Cortex of kidney (tissue), 1 donor: ENCODE data around the gene MYO6.

Experiments used
- DNase-seq: peaks from one replicate; lab custom pipeline; 2025; lab: John Stamatoyannopoulos, UW

Gene MYO6

GRCh38 chr6:75827163-75827562, 78.1 kb downstream of the MYO6 start:
- no peak for DNase-seq

DNA sequence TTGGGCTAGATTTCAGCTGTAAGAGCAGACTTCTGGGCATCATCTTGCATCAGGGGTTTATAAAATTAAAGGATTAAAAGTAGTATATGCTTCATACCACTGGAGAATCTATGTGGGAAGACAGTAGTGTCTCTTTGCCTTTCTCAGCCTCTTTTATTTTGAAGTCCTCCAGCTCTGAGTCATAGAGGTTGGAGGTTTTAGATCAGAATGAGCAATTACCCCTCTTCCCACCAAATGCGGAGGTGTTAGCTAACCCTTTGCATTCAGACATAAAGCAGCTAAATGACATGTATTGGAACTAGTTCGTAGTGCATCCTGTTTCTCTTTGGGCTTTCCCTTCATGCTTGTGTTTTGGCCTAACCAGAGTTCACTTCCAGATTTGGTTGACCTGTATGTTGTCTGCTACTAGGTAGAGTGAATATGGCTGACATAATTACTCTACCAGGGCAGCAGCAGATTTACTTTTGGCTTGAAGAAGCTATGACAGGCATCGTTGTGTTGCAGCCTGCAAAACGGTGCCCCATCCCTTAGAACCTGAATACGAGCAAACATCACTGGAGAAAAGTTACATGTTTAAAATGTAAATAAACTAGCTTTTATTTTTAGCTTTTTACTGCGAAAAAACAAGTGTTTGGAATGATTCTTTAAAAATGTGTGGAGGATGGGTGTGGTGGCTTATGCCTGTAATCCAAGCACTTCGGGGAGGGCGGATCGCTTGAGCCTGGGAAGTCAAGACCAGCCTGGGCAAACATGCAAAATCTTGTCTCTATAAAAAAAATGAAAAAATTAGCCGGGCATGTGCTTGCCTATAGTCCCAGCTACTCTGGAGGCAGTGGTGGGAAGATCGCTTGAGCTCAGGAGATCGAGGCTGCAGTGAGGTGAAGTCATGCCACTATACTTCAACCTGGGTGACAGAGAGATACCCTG, 82.2 kb downstream of the MYO6 start:
- DNase-seq, result no peak

GRCh38 chr6:75834447-75834846, 85.4 kb downstream of the MYO6 start:
- DNase-seq, result no peak

GRCh38 chr6:75842191-75842590, 93.2 kb downstream of the MYO6 start:
- no peak for DNase-seq

DNA sequence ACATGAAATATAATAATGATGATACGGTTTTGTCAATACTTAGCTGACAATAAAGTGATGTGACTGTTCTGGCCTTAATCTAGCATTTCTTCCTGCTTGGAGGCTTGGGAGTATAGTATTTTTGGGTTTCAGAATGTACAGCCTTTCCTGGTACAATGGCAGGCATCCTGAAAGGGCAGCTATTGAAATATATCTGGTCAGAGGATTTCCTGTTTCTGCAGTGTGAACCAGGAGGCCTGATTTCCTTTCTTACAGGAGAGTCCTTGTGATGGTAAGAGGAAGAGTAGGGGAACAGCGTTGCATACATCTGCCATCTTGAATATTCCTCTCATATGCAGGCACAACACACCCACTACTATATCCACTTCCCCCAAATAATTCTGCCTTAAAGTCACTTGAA, 93.7 kb downstream of the MYO6 start:
- no peak for DNase-seq

DNA sequence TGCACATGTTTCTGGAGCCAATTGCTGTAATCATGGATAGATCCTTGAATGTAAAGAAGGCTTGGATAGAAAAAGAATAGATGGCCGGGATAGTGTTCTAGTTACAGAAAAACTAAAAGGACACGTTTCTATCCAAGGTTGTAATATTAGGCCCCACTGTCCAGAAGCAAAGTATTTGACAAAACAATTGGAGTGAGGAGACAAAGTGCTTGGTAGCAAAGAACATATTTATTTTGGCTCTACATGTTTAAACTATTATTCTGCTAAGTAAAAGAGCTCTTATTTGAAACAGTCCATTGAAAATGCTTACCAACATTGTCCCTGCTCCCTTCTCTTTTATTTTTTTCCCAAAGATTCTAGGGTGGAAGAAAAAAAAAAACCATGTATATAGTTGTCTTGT, 94.4 kb downstream of the MYO6 start:
- no peak for DNase-seq

GRCh38 chr6:75848274-75848673, 99.2 kb downstream of the MYO6 start:
- DNase-seq, result no peak

- DNase-seq, result no peak
Observed at GRCh38 chr6:75849329-75850025, 100.4 kb downstream of the MYO6 start.

- DNase-seq, result no peak
Observed at GRCh38 chr6:75850026-75850833, 101.2 kb downstream of the MYO6 start.

- no peak for DNase-seq
Observed at GRCh38 chr6:75852721-75853120, 103.7 kb downstream of the MYO6 start.

DNA sequence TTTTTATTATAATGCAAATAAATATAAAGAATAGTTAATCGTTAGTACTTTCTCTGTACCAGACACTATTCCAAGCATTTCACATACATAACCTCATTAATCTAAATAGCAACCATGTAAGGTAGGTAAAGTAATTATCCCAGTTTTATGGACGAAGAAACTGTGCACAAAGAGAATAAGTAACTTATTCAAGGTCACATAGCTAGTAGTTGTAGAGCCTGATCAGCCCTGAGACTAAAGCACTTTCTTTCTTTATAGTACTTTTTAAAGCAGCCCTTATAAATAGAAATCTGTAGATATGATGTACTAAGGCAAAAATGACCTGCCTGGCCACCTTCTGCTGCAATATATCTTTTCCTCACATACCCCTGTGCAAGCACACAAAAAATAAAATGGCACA, 104.8 kb downstream of the MYO6 start:
- DNase-seq, result no peak

GRCh38 chr6:75855052-75855451, 106.0 kb downstream of the MYO6 start:
- DNase-seq, result no peak

- DNase-seq, result no peak
Observed at GRCh38 chr6:75856902-75857301, 107.9 kb downstream of the MYO6 start.

GRCh38 chr6:75863001-75863400, 114.0 kb downstream of the MYO6 start:
- no peak for DNase-seq

- no peak for DNase-seq
Observed at GRCh38 chr6:75863784-75864183, 114.7 kb downstream of the MYO6 start.

DNA sequence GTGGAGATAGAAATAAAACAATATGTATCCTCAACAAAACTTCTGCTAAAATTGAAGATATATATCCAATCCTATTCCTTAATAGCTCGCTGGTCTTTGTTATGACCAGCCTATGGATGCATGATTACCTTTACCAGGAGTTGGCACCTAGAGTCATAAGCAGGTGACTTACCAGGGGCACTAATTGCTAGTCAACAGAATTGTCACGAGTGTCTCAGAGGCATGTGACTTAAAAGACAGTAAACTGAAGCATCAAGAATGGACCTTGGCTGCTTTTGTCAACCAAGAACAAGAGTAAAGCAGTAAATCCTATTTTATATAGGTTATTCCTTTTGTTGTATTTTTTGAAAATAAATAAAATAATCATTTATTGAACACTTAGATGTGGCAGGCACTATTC, 115.4 kb downstream of the MYO6 start:
- DNase-seq, result no peak

DNA sequence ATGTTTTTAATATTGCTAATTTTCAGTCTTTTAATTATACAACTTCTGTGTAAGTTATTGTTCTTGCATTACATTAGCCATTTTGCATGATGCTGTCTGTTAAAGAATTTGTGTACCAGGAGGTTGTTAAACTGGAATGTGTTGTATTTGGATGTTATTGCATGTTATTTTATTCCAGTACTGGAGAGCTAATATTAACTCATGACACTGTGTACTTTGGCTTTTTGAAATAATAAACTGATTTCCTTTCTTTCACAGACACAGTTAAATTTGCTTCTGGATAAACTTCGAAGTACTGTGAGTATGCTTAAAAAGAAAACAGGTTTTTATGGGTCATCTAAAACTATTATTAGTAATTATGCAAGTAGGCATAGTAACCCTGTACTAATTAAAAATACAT, 121.3 kb downstream of the MYO6 start:
- no peak for DNase-seq

- no peak for DNase-seq
Observed at GRCh38 chr6:75874224-75874623, 125.2 kb downstream of the MYO6 start.

DNA sequence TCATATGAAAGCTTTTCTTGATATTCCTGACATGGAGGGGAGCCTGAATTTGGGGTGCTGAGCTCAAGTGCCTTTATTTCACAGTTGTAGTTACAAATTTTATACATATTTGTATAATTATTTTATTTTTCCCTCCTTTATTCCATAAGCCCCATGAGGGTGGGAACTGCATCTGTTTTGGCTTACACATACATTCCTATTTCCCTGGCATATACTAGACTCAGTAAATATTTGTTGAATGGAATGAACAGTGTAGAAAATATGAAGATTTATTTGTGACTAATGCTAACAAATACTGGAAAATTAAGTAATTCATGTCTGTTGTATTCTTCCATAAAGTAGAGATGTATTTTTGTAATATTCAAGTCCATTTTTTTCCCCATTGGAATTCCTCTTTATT, 127.1 kb downstream of the MYO6 start:
- DNase-seq, result no peak

DNA sequence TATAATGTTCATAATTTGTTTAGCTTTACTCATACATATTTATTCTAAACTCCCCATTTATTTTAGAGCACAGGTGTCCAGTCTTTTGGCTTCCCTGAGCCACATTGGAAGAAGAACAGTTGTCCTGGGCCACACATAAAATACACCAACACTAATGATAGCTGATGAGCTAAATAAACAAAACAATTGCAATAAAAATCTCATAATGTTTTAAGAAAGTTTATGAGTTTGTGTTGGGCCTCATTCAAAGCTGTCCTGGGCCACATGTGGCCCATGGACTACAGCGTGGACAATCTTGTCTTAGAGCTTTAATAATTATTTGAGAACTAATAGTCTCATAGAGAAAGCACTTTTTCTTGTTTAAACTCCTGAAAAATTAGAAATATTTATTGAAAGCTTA, 131.3 kb downstream of the MYO6 start:
- DNase-seq, result no peak

GRCh38 chr6:75882734-75883133, 133.7 kb downstream of the MYO6 start:
- DNase-seq, result no peak

DNA sequence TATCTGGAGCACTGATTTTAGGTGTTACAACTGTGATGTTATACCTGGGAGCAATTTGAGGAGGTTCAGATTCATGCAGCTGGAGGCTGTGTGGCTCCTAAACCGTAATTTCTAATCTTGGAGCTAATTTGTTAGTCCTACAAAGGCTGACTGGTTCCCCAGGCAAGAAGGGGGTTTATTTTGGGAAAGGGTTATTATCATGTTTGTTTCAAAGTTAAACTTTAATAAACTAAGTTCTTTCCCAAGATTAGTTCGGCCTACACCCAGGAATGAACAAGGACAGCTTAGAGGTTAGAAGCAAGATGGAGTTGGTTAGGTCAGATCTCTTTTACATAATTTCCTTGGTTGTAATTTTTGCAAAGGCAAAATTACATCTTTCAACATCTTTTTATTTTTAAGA, 135.8 kb downstream of the MYO6 start:
- DNase-seq, result no peak

DNA sequence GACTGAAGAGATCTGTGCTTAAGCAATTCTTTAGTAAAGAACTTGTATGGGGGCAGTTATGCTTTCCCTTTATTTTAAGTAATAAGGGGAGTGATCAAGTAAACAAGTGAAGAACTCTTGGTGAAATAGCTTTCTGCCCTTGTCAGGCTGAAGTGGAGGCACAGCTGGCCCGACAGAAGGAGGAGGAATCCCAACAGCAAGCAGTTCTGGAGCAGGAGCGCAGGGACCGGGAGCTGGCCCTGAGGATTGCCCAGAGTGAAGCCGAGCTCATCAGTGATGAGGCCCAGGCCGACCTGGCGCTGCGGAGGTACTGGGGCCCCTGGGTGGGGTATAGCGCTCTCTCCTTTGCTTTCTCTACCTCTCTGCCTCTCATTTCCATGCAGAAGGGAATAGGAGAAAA, 143.3 kb downstream of the MYO6 start:
- no peak for DNase-seq
